HG02642 (cell line): Measurements from ENCODE around the gene TRAPPC6A.

Experiments used
- ATAC-seq: cut with Tn5 transposase; IDR thresholded peaks from one replicate; pipeline ENCODE4 v1.9.1; 2021; ENCODE audit warnings: mild to moderate bottlenecking; ENCODE audit not compliant: unreplicated experiment, poor library complexity

TRAPPC6A gene

GRCh38 chr19:45163751-45164460 lies 14.1 kb downstream of the TRAPPC6A start:
- no peak for ATAC-seq

GRCh38 chr19:45163156-45163555 lies 14.9 kb downstream of the TRAPPC6A start:
- no peak for ATAC-seq

- ATAC-seq = no peak
Measured at GRCh38 chr19:45162608-45163143, 15.4 kb downstream of the TRAPPC6A start.

GRCh38 chr19:45161738-45162607 lies 16.1 kb downstream of the TRAPPC6A start:
- no peak for ATAC-seq

GRCh38 chr19:45160870-45161737 lies 16.9 kb downstream of the TRAPPC6A start, which contains the start of gene NKPD1:
Gene NKPD1 (minus strand): TSS chr19:45160982. CDS start chr19:45160150, 832 bp downstream.
- no peak for ATAC-seq

GRCh38 chr19:45159971-45160324 lies 18.1 kb downstream of the TRAPPC6A start:
- no peak for ATAC-seq

- ATAC-seq = no peak
Measured at GRCh38 chr19:45159210-45159970, 18.6 kb downstream of the TRAPPC6A start.

GRCh38 chr19:45158503-45159209 lies 19.4 kb downstream of the TRAPPC6A start:
- no peak for ATAC-seq

GRCh38 chr19:45156751-45157150 lies 21.3 kb downstream of the TRAPPC6A start:
- ATAC-seq = no peak

- no peak for ATAC-seq
Measured at GRCh38 chr19:45156011-45156630, 21.9 kb downstream of the TRAPPC6A start.

- no peak for ATAC-seq
Measured at GRCh38 chr19:45154064-45154827, 23.8 kb downstream of the TRAPPC6A start.

- ATAC-seq = no peak
Measured at GRCh38 chr19:45153339-45154063, 24.5 kb downstream of the TRAPPC6A start.

- ATAC-seq = no peak
Measured at GRCh38 chr19:45152504-45153338, 25.3 kb downstream of the TRAPPC6A start.

GRCh38 chr19:45151821-45152503 lies 26.1 kb downstream of the TRAPPC6A start:
- ATAC-seq = no peak

GRCh38 chr19:45151320-45151719 lies 26.7 kb downstream of the TRAPPC6A start:
- ATAC-seq = no peak
